Measurements from ENCODE around the gene SIGLEC6.

DNA sequence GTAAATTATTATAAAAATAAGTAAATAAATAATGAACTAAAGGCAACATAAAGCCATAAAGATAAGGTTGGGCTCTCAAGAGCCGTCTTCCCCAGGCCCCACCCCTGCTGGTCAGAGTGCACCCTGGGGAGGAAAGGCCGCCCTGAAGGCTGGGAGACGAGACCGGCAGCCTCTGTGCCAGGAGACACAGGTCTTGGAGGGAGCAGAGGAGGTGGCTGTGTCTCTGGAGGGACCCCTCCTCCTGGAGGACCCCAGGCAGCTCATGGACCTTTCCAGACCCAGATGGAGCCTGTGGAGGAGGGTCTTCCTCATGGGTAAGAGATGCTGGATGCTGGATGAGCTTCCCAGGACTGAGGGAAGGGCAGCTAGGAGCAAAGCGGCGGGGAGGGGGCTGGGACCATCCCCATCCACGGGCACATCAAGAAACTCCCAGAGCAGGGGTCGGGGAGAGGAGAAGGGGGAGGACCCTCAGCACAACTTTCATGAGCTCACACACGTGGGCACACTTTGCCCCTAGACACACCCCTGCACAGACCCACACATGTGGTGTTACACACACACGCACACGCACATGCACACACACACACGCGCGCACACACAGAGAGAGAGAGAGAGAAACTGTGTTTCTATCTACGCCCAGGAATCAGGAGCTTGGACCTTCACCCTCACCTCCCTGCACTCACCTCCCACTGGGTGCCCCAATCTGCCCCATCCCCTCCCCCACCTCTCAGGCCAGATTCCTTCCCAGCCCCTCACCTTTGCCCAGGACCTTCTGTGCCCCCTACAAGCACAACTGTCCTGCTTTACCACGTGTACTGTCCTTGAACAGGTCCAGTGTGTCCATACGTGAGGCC lies 52.9 kb downstream of the SIGLEC6 start, which contains the start of gene CEACAM18:
- no peak for TF ChIP-seq POLR2A (IDR thresholded peaks at IDR 0.05)
- TF ChIP-seq, protein P1, sequence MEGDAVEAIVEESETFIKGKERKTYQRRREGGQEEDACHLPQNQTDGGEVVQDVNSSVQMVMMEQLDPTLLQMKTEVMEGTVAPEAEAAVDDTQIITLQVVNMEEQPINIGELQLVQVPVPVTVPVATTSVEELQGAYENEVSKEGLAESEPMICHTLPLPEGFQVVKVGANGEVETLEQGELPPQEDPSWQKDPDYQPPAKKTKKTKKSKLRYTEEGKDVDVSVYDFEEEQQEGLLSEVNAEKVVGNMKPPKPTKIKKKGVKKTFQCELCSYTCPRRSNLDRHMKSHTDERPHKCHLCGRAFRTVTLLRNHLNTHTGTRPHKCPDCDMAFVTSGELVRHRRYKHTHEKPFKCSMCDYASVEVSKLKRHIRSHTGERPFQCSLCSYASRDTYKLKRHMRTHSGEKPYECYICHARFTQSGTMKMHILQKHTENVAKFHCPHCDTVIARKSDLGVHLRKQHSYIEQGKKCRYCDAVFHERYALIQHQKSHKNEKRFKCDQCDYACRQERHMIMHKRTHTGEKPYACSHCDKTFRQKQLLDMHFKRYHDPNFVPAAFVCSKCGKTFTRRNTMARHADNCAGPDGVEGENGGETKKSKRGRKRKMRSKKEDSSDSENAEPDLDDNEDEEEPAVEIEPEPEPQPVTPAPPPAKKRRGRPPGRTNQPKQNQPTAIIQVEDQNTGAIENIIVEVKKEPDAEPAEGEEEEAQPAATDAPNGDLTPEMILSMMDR (IDR thresholded peaks at IDR 0.05): no peak
- no peak for TF ChIP-seq POLR2AphosphoS5 (IDR thresholded peaks at IDR 0.05; ENCODE audit: insufficient read depth in 1 of 2, low read depth in 1 of 2)
